Lower leg skin (tissue), 3 donors: ENCODE data around the gene NOL7.

Source experiments
- CTCF ChIP-seq, 3 donors: fragments of 450-650 bp; IDR thresholded peaks; one replicate each; pipeline ENCODE4 v1.5.1; 2016; ENCODE audit warnings: antibody characterized with exemption in 3 of 3, mild to moderate bottlenecking in 3 of 3, moderate library complexity in 2 of 3
- POLR2A ChIP-seq, 2 donors: fragments of 450-650 bp; IDR thresholded peaks; one replicate each; pipeline ENCODE4 v1.6.1; 2016 to 2017; ENCODE audit warnings: antibody characterized with exemption in 2 of 2, mild to moderate bottlenecking in 1 of 2, moderate library complexity in 1 of 2

- TF ChIP-seq CTCF (IDR thresholded peaks at IDR 0.05) (no peak), POLR2A (IDR thresholded peaks at IDR 0.05) (no peak)
Observed at GRCh38 chr6:13579911-13580310, 35.2 kb upstream of the NOL7 start.
